HG03432 (cell line): ENCODE results near the gene TSSK2.

Source experiments
- ATAC-seq: cut with Tn5 transposase; IDR thresholded peaks from one replicate; pipeline ENCODE4 v1.9.1; 2021; ENCODE audit warnings: mild to moderate bottlenecking, moderate library complexity; ENCODE audit not compliant: unreplicated experiment

The TSSK2 gene

DNA sequence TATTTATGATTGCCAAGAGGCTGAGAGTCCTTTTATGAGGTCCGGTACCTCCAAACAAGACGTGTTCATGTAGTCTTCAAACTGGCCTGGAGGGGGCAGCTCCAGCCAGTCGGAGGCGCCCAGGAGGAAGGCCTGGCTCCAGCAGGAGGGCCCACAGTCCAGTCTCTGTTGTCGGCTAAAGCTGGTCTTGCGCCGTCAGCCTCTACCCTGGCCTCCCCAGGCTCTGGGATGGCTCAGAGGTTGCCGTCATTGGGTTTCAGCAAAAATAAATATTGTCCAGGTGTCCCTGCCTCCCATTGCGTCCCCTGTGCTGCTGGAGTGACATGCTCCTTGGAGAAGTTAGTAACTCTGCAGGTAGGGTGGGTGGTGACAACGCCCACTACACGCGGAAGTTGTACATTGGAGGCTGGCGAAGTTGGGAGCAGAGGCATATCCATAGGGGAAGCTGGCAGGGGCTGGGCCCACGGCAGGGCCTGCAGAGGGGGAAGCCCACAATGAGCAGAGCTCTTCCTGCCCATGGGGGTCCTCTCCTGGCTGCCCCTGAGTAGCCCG, 48.5 kb downstream of the TSSK2 start:
- peak; percentile 36 for ATAC-seq

DNA sequence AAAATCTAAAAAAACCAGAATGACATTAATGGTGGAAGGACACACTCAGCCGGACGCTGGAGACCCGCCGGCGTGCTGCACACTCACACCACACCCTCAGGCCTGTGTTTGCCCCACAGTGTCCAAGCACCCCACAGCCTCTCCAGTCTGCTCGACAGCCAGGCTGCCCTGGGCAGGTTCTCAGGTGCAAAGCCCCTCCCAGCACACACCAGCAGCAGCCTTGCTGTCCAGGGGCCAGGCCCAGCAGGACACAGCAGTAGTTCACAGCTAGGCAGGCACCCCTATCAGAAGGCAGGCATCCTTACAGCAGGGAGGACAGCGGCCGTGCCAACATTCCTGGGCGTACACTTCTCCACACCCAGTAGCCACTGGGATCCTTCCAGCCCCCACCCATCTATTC, 49.1 kb downstream of the TSSK2 start:
- no peak for ATAC-seq

DNA sequence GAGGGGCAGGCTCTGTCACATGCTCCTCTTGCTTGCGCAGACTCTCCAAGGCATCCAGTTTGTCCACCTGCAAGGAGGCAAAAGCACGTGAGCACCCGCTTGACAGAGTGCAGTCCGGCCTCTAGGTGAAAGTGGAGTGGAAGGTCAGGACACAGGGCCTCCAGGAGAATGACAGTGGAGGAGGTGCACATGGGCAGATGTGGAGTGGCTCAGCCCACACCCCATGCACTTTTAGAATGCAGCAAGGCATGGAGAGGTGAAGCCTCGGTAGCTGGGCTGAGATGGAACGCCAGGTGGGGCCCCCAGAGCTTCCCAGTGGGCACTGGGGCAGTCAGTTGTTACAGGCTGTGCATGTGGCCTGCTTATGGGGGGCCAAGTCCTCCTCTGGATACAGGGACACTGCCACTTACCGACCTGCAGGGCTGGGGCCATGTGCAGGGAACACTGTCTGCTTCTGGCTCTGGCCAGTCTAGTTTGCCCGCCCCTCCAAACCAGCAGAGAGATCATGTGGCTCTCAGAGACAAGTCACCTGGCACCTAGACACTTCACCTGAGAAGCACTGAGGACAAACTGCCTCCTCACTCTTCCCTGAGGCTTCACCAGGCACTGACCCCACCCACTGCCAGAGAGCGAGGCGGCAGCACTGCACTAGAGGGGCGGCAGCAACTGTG, 49.8 kb downstream of the TSSK2 start:
- no peak for ATAC-seq

DNA sequence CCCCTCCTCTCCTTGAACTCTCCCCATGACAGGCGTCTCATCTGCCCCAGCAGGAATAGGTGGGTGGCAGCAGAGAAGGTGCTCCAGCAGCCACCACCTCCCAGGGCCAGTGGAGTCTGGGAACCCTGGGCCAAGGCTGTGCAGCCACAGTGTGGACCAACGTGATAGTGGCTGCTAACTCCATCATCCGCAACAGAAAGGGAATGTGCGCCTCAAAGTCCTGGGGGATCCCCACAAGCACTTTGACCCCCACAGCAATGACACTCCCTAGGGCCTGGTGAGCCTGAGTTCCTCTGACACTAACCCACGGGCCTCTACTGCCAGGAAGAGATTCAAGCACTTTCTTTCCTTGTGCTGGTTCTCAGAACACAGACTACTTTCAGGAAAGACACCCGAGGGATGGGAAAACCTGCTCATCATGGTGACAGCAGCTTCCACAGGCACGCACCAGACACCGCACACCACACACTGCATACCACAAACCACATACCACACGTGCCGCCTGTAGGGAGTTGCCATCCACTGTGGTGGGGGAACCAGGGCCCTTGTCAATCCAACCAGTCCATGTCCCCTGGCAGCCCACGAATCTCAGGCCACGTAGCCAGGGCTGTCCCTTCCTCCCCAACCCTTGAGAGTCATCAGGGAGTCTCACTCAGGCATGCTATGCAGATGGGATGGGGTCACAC, 50.8 kb downstream of the TSSK2 start:
- no peak for ATAC-seq
